Stimulated activated naive CD8-positive, alpha-beta T cell treated with anti-CD3 and anti-CD28 coated beads, Interleukin-15, Interleukin-2, amounts not matched to agents 100 ng/mL and 50 ng/mL, for 24 hours (primary cell): ENCODE data around the gene SLC7A8.
"Not testable (repeated sequence)": the region's sequence is repeated elsewhere in the genome, so short reads cannot be mapped to it uniquely, and the experiment has no call there.

ENCODE experiments used
- H3K27ac Mint-ChIP-seq: one replicate; pipeline ENCODE4 v1.8.0; 2021; ENCODE audit warnings: mild to moderate bottlenecking, mixed read lengths
- H3K27me3 Mint-ChIP-seq: one replicate; pipeline ENCODE4 v1.8.0; 2021; ENCODE audit warnings: mixed read lengths
- H3K36me3 Mint-ChIP-seq: one replicate; pipeline ENCODE4 v1.8.0; 2021; ENCODE audit warnings: low read depth, mixed read lengths
- H3K4me1 Mint-ChIP-seq: one replicate; pipeline ENCODE4 v1.8.0; 2021; ENCODE audit warnings: low read depth, mixed read lengths
- H3K4me3 Mint-ChIP-seq: one replicate; pipeline ENCODE4 v1.8.0; 2021; ENCODE audit warnings: mild to moderate bottlenecking, mixed read lengths
- H3K9me3 Mint-ChIP-seq: one replicate; pipeline ENCODE4 v1.8.0; 2021; ENCODE audit warnings: mixed read lengths

SLC7A8 gene

GRCh38 chr14:23196487-23196886 is 13.0 kb upstream of the SLC7A8 start:
- H3K9me3 Mint-ChIP-seq, H3K27me3 Mint-ChIP-seq, H3K27ac Mint-ChIP-seq, H3K36me3 Mint-ChIP-seq, H3K4me3 Mint-ChIP-seq, H3K4me1 Mint-ChIP-seq: not testable (repeated sequence)

GRCh38 chr14:23195552-23196101 is 12.2 kb upstream of the SLC7A8 start:
- Mint-ChIP-seq H3K4me3 (no peak overlapping the region), H3K27ac (no peak overlapping the region), H3K36me3 (no peaks in the 10 kb centered on the region), H3K27me3 (no peaks in the 10 kb centered on the region), H3K4me1 (no peaks in the 10 kb centered on the region), H3K9me3 (no peaks in the 10 kb centered on the region)

- Mint-ChIP-seq H3K9me3 (no peaks in the 10 kb centered on the region), H3K4me3 (no peak overlapping the region), H3K27ac (no peak overlapping the region), H3K36me3 (no peaks in the 10 kb centered on the region), H3K27me3 (no peaks in the 10 kb centered on the region), H3K4me1 (no peaks in the 10 kb centered on the region)
These were observed 10.0 kb upstream of the SLC7A8 start for GRCh38 chr14:23193432-23193831.

- Mint-ChIP-seq H3K9me3 (no peaks in the 10 kb centered on the region), H3K4me3 (no peak overlapping the region), H3K27me3 (no peaks in the 10 kb centered on the region), H3K36me3 (no peaks in the 10 kb centered on the region), H3K27ac (no peak overlapping the region), H3K4me1 (no peaks in the 10 kb centered on the region)
These were observed 4.5 kb upstream of the SLC7A8 start for GRCh38 chr14:23187925-23188324.

GRCh38 chr14:23186913-23187654 is 3.6 kb upstream of the SLC7A8 start:
- Mint-ChIP-seq H3K36me3 (no peaks in the 10 kb centered on the region), H3K27me3 (peaks cover under 1% of the 10 kb centered on the region), H3K4me1 (no peaks in the 10 kb centered on the region), H3K4me3 (no peak overlapping the region), H3K9me3 (no peaks in the 10 kb centered on the region), H3K27ac (no peak overlapping the region)

- Mint-ChIP-seq H3K9me3 (no peaks in the 10 kb centered on the region), H3K4me3 (no peak overlapping the region), H3K4me1 (peaks cover 9% of the 10 kb centered on the region), H3K36me3 (no peaks in the 10 kb centered on the region), H3K27ac (peak overlapping the region; percentile 32), H3K27me3 (peaks cover 11% of the 10 kb centered on the region)
These were observed 1.6 kb upstream of the SLC7A8 start for GRCh38 chr14:23185063-23185462.

GRCh38 chr14:23183158-23183470 is 346 bp downstream of the SLC7A8 start:
- Mint-ChIP-seq H3K36me3 (no peaks in the 10 kb centered on the region), H3K9me3 (no peaks in the 10 kb centered on the region), H3K4me3 (no peak overlapping the region), H3K27ac (no peak overlapping the region), H3K27me3 (peaks cover 15% of the 10 kb centered on the region), H3K4me1 (peaks cover 11% of the 10 kb centered on the region)

GRCh38 chr14:23182372-23183157 is 895 bp downstream of the SLC7A8 start:
- Mint-ChIP-seq H3K4me3 (no peak overlapping the region), H3K27me3 (peaks cover 15% of the 10 kb centered on the region), H3K4me1 (peaks cover 11% of the 10 kb centered on the region), H3K27ac (no peak overlapping the region), H3K9me3 (no peaks in the 10 kb centered on the region), H3K36me3 (no peaks in the 10 kb centered on the region)

GRCh38 chr14:23181946-23182345 is 1.5 kb downstream of the SLC7A8 start:
- peaks cover 15% of the 10 kb centered on the region for H3K27me3 Mint-ChIP-seq
- no peak overlapping the region for H3K27ac Mint-ChIP-seq
- H3K4me3 Mint-ChIP-seq = no peak overlapping the region
- H3K36me3 Mint-ChIP-seq = no peaks in the 10 kb centered on the region
- peaks cover 15% of the 10 kb centered on the region for H3K4me1 Mint-ChIP-seq
- no peaks in the 10 kb centered on the region for H3K9me3 Mint-ChIP-seq

GRCh38 chr14:23181453-23181852 is 2.0 kb downstream of the SLC7A8 start:
- Mint-ChIP-seq H3K4me3 (no peak overlapping the region), H3K27ac (no peak overlapping the region), H3K4me1 (peaks cover 15% of the 10 kb centered on the region), H3K27me3 (peaks cover 15% of the 10 kb centered on the region), H3K9me3 (no peaks in the 10 kb centered on the region), H3K36me3 (no peaks in the 10 kb centered on the region)

- peaks cover 37% of the 10 kb centered on the region for H3K4me1 Mint-ChIP-seq
- H3K27ac Mint-ChIP-seq = no peak overlapping the region
- H3K9me3 Mint-ChIP-seq = no peaks in the 10 kb centered on the region
- no peak overlapping the region for H3K4me3 Mint-ChIP-seq
- no peaks in the 10 kb centered on the region for H3K36me3 Mint-ChIP-seq
- peaks cover 15% of the 10 kb centered on the region for H3K27me3 Mint-ChIP-seq
These were observed 6.3 kb downstream of the SLC7A8 start for GRCh38 chr14:23177181-23177580.

GRCh38 chr14:23175823-23176222 is 7.6 kb downstream of the SLC7A8 start:
- Mint-ChIP-seq H3K27ac (no peak overlapping the region), H3K4me3 (no peak overlapping the region), H3K27me3 (peaks cover 4% of the 10 kb centered on the region), H3K4me1 (peaks cover 37% of the 10 kb centered on the region), H3K9me3 (no peaks in the 10 kb centered on the region), H3K36me3 (no peaks in the 10 kb centered on the region)

GRCh38 chr14:23174296-23175184 is 8.9 kb downstream of the SLC7A8 start:
- H3K9me3 Mint-ChIP-seq = no peaks in the 10 kb centered on the region
- H3K27me3 Mint-ChIP-seq = peaks cover 4% of the 10 kb centered on the region
- H3K36me3 Mint-ChIP-seq = no peaks in the 10 kb centered on the region
- no peak overlapping the region for H3K4me3 Mint-ChIP-seq
- H3K4me1 Mint-ChIP-seq = peaks cover 42% of the 10 kb centered on the region
- no peak overlapping the region for H3K27ac Mint-ChIP-seq

- no peaks in the 10 kb centered on the region for H3K9me3 Mint-ChIP-seq
- H3K36me3 Mint-ChIP-seq = no peaks in the 10 kb centered on the region
- H3K4me1 Mint-ChIP-seq = peaks cover 42% of the 10 kb centered on the region
- H3K27ac Mint-ChIP-seq = no peak overlapping the region
- no peak overlapping the region for H3K4me3 Mint-ChIP-seq
- no peaks in the 10 kb centered on the region for H3K27me3 Mint-ChIP-seq
These were observed 9.7 kb downstream of the SLC7A8 start for GRCh38 chr14:23173796-23174195.

- Mint-ChIP-seq H3K9me3 (no peaks in the 10 kb centered on the region), H3K27ac (no peak overlapping the region), H3K4me3 (no peak overlapping the region), H3K36me3 (no peaks in the 10 kb centered on the region), H3K4me1 (peaks cover 42% of the 10 kb centered on the region), H3K27me3 (no peaks in the 10 kb centered on the region)
These were observed 10.4 kb downstream of the SLC7A8 start for GRCh38 chr14:23173031-23173430.
